Neural cell (in vitro differentiated cells): ENCODE data around the gene PECR. TPM values are rescaled to one million over a fixed set of nuclear protein-coding genes. Genes with fewer than 3 reads are reported as not detected.

Source experiments
- H2AFZ ChIP-seq: fragments of 200-600, 300-800 bp; sonication (generic), shearing (Covaris generic); 2 replicates; pipeline ENCODE4 v1.6.0; 2014; ENCODE audit warnings: low read depth, mild to moderate bottlenecking, antibody characterized with exemption, low read length, moderate library complexity
- H3F3A ChIP-seq: fragments of 200-600 bp; shearing (Covaris generic); 2 replicates; pipeline ENCODE4 v1.6.1; 2016; ENCODE audit warnings: mild to moderate bottlenecking, moderate library complexity, mixed read lengths, antibody characterized with exemption, low read length; ENCODE audit not compliant: insufficient read depth, poor library complexity, severe bottlenecking
- H3K27ac ChIP-seq: fragments of 200-600, 300-800 bp; sonication (generic), shearing (Covaris generic); 2 replicates; pipeline ENCODE4 v1.5.1; 2014; ENCODE audit warnings: mild to moderate bottlenecking, low read length, moderate library complexity
- H3K27me3 ChIP-seq: fragments of 300-800, 200-600 bp; sonication (generic), shearing (Covaris generic); 2 replicates; pipeline ENCODE4 v1.6.0; 2014; ENCODE audit warnings: mild to moderate bottlenecking, low read depth, low read length, moderate library complexity; ENCODE audit not compliant: insufficient read depth
- H3K36me3 ChIP-seq: fragments of 300-800, 200-600 bp; sonication (generic), shearing (Covaris generic); 2 replicates; pipeline ENCODE4 v1.5.1; 2014; ENCODE audit warnings: mild to moderate bottlenecking, antibody characterized with exemption, low read length, moderate library complexity; ENCODE audit not compliant: insufficient read depth
- H3K4me2 ChIP-seq: fragments of 300-800, 200-600 bp; sonication (generic), shearing (Covaris generic); 2 replicates; pipeline ENCODE4 v1.6.0; 2014; ENCODE audit warnings: mild to moderate bottlenecking, low read length
- H3K4me3 ChIP-seq: fragments of 300-800, 200-600 bp; sonication (generic), shearing (Covaris generic); 2 replicates; pipeline ENCODE4 v1.5.1; 2014; ENCODE audit warnings: mild to moderate bottlenecking, low read length, moderate library complexity
- H3K79me2 ChIP-seq: fragments of 200-600 bp; shearing (Covaris generic); replicated peaks from 2 replicates; pipeline ENCODE4 v1.6.0; 2014; ENCODE audit warnings: mild to moderate bottlenecking, low read length, moderate library complexity; ENCODE audit not compliant: insufficient read depth
- H3K9ac ChIP-seq: fragments of 300-800, 200-600 bp; sonication (generic), shearing (Covaris generic); 2 replicates; pipeline ENCODE4 v1.6.1; 2016; ENCODE audit warnings: mild to moderate bottlenecking, low read length, mixed read lengths
- H3K9me2 ChIP-seq: fragments of 200-600 bp; shearing (Covaris generic); 2 replicates; pipeline ENCODE4 v1.6.1; 2016; ENCODE audit warnings: mild to moderate bottlenecking, low read length, mixed read lengths; ENCODE audit not compliant: insufficient read depth
- H3K9me3 ChIP-seq: fragments of 200-600, 300-800 bp; sonication (generic), shearing (Covaris generic); 2 replicates; pipeline ENCODE4 v1.6.1; 2016; ENCODE audit warnings: mild to moderate bottlenecking, mixed run types, low read length, moderate library complexity, mixed read lengths
- H4K20me1 ChIP-seq: fragments of 200-600 bp; shearing (Covaris generic); 2 replicates; pipeline ENCODE4 v1.6.1; 2016; ENCODE audit warnings: mild to moderate bottlenecking, mixed run types; ENCODE audit not compliant: insufficient read depth
- EP300 ChIP-seq: fragments of 450-650 bp; conservative IDR thresholded peaks from 2 replicates; pipeline ENCODE4 v1.6.1; 2014; ENCODE audit warnings: antibody characterized with exemption, mild to moderate bottlenecking, moderate library complexity; ENCODE audit not compliant: poor library complexity, severe bottlenecking
- EZH2 ChIP-seq: fragments of 200-600, 300-800 bp; shearing (Covaris generic), sonication (generic); IDR thresholded peaks from 2 replicates; pipeline ENCODE4 v1.6.1; 2014; ENCODE audit warnings: antibody characterized with exemption, low read length, borderline replicate concordance, mild to moderate bottlenecking; ENCODE audit not compliant: insufficient read depth, poor library complexity, severe bottlenecking
- MXI1 ChIP-seq: fragments of 450-650 bp; conservative IDR thresholded peaks from 2 replicates; pipeline ENCODE4 v1.6.1; 2014; ENCODE audit warnings: antibody characterized with exemption, mild to moderate bottlenecking; ENCODE audit not compliant: poor library complexity, severe bottlenecking
- POLR2AphosphoS5 ChIP-seq: IDR thresholded peaks from 2 replicates; pipeline ENCODE4 v1.6.1; 2012
- RAD21 ChIP-seq: fragments of 450-650 bp; conservative IDR thresholded peaks from 2 replicates; pipeline ENCODE4 v1.6.1; 2014; ENCODE audit warnings: antibody characterized with exemption, mild to moderate bottlenecking, moderate library complexity
- SMC3 ChIP-seq: fragments of 450-650 bp; conservative IDR thresholded peaks from 2 replicates; pipeline ENCODE4 v1.6.1; 2014; ENCODE audit warnings: antibody characterized with exemption, mild to moderate bottlenecking, moderate library complexity; ENCODE audit not compliant: poor library complexity
- TAF1 ChIP-seq: IDR thresholded peaks from 2 replicates; pipeline ENCODE4 v1.6.1; 2012; ENCODE audit warnings: low read depth
- polyA plus RNA-seq: library from polyadenylated mRNA; depleted of rRNA; stranded (reverse); fragments of >200 nt; gene quantifications from 2 replicates; pipeline ENCODE4 v1.2.3, GENCODE V29; 2014
- TF ChIP-seq, protein P1 (sequence below): fragments of 450-650 bp; IDR thresholded peaks from 2 replicates; pipeline ENCODE4 v1.5.1; 2014; ENCODE audit warnings: antibody characterized with exemption, mild to moderate bottlenecking, moderate library complexity; ENCODE audit not compliant: poor library complexity, severe bottlenecking
- TF ChIP-seq, protein P2 (sequence below): IDR thresholded peaks from 2 replicates; pipeline ENCODE4 v1.6.1; 2012; ENCODE audit warnings: borderline replicate concordance

The PECR gene
- polyA plus RNA-seq, 1 donor from 2014 or later = 22.1 TPM

DNA sequence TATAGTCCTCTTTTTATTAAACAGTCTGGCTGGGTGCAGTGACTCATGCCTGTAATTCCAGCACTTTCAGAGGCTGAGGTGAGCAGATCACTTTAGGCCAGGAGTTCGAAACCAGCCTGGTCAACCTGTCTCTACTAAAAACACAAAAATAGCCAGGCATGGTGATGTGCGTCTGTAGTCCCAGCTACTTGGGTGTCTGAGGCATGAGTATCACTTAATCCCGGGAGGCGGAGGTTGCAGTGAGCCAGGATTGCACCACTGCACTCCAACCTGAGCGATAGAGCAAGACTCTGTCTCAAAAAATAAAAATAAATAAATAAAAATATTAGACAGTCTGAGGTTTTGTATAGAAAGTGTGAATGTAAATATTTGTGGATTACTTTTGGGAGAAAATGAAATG lies 45.3 kb upstream of the PECR start:
- TF ChIP-seq POLR2AphosphoS5 = no peak
- H3K9ac ChIP-seq = no peak overlapping the region
- no peaks in the 10 kb centered on the region for H4K20me1 ChIP-seq
- H3K4me2 ChIP-seq = no peak overlapping the region
- no peak overlapping the region for H3K27ac ChIP-seq
- no peak overlapping the region for H3K4me3 ChIP-seq
- no peak overlapping the region for H2AFZ ChIP-seq
- H3K9me3 ChIP-seq = no peaks in the 10 kb centered on the region
- H3K27me3 ChIP-seq = no peaks in the 10 kb centered on the region
- no peaks in the 10 kb centered on the region for H3F3A ChIP-seq
- no peaks in the 10 kb centered on the region for H3K9me2 ChIP-seq
- peaks cover 15% of the 10 kb centered on the region for H3K36me3 ChIP-seq
- peaks cover 26% of the 10 kb centered on the region for H3K79me2 ChIP-seq

DNA sequence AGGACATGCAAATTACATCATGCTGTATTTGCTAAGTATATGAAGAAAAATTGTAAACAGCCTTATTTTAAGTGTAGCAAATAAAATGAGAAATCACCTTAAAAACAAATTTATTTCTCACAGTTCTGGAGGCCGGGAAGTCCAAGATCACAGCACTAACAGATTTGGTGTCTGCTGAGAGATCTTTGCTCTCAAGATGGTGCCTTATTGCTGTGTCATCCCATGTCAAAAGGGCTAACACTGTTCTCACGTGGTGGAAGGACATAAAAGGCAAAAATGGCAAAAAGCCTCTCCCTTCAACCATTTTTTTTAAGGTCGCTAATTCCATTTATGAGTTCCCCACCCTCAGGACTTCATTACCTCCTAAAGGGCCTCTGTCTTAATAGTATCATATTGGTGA lies 39.6 kb upstream of the PECR start:
- no peak for TF ChIP-seq MXI1
- TF ChIP-seq, protein P1, sequence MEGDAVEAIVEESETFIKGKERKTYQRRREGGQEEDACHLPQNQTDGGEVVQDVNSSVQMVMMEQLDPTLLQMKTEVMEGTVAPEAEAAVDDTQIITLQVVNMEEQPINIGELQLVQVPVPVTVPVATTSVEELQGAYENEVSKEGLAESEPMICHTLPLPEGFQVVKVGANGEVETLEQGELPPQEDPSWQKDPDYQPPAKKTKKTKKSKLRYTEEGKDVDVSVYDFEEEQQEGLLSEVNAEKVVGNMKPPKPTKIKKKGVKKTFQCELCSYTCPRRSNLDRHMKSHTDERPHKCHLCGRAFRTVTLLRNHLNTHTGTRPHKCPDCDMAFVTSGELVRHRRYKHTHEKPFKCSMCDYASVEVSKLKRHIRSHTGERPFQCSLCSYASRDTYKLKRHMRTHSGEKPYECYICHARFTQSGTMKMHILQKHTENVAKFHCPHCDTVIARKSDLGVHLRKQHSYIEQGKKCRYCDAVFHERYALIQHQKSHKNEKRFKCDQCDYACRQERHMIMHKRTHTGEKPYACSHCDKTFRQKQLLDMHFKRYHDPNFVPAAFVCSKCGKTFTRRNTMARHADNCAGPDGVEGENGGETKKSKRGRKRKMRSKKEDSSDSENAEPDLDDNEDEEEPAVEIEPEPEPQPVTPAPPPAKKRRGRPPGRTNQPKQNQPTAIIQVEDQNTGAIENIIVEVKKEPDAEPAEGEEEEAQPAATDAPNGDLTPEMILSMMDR = no peak
- no peak for TF ChIP-seq TAF1
- TF ChIP-seq, protein P2, sequence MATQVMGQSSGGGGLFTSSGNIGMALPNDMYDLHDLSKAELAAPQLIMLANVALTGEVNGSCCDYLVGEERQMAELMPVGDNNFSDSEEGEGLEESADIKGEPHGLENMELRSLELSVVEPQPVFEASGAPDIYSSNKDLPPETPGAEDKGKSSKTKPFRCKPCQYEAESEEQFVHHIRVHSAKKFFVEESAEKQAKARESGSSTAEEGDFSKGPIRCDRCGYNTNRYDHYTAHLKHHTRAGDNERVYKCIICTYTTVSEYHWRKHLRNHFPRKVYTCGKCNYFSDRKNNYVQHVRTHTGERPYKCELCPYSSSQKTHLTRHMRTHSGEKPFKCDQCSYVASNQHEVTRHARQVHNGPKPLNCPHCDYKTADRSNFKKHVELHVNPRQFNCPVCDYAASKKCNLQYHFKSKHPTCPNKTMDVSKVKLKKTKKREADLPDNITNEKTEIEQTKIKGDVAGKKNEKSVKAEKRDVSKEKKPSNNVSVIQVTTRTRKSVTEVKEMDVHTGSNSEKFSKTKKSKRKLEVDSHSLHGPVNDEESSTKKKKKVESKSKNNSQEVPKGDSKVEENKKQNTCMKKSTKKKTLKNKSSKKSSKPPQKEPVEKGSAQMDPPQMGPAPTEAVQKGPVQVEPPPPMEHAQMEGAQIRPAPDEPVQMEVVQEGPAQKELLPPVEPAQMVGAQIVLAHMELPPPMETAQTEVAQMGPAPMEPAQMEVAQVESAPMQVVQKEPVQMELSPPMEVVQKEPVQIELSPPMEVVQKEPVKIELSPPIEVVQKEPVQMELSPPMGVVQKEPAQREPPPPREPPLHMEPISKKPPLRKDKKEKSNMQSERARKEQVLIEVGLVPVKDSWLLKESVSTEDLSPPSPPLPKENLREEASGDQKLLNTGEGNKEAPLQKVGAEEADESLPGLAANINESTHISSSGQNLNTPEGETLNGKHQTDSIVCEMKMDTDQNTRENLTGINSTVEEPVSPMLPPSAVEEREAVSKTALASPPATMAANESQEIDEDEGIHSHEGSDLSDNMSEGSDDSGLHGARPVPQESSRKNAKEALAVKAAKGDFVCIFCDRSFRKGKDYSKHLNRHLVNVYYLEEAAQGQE = no peak
- TF ChIP-seq SMC3 = no peak
- TF ChIP-seq POLR2AphosphoS5 = no peak
- TF ChIP-seq RAD21 = no peak
- no peak for TF ChIP-seq EZH2
- TF ChIP-seq EP300 = no peak
- H2AFZ ChIP-seq = no peak overlapping the region
- H3K9me2 ChIP-seq = no peaks in the 10 kb centered on the region
- H3K27ac ChIP-seq = no peak overlapping the region
- no peaks in the 10 kb centered on the region for H3F3A ChIP-seq
- no peaks in the 10 kb centered on the region for H3K9me3 ChIP-seq
- no peak overlapping the region for H3K4me3 ChIP-seq
- H3K36me3 ChIP-seq = peaks cover 25% of the 10 kb centered on the region
- H3K4me2 ChIP-seq = no peak overlapping the region
- H4K20me1 ChIP-seq = no peaks in the 10 kb centered on the region
- no peak overlapping the region for H3K9ac ChIP-seq
- H3K79me2 ChIP-seq = peaks cover 33% of the 10 kb centered on the region
- no peaks in the 10 kb centered on the region for H3K27me3 ChIP-seq

DNA sequence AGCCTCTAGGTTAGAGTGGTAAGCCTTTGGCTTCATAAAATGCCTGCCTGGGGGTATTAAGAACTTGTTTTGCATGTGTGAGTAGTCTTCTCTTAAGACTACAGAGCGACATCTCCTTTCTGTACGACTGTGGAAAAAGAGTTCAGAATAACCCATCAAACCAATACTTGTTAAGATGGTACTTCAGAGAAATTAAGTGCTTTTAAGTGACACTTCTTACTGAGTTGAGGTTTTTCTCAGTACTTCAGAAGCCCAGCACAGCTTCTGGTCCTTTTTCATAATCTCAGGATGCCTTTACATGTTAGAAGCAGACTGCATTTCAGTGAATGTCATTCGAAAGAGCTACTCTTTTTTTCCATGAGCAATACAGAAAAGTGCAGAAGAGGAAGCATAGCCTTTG lies 38.4 kb upstream of the PECR start:
- no peak overlapping the region for H3K27ac ChIP-seq
- H3K4me3 ChIP-seq = no peak overlapping the region
- H3K79me2 ChIP-seq = peaks cover 46% of the 10 kb centered on the region
- no peaks in the 10 kb centered on the region for H3K9me3 ChIP-seq
- no peaks in the 10 kb centered on the region for H4K20me1 ChIP-seq
- no peak overlapping the region for H2AFZ ChIP-seq
- H3K4me2 ChIP-seq = no peak overlapping the region
- no peaks in the 10 kb centered on the region for H3K9me2 ChIP-seq
- TF ChIP-seq, protein P1 = no peak
- TF ChIP-seq EZH2 (no peak), EP300 (no peak)
- H3K9ac ChIP-seq = no peak overlapping the region
- H3F3A ChIP-seq = no peaks in the 10 kb centered on the region
- no peaks in the 10 kb centered on the region for H3K27me3 ChIP-seq
- H3K36me3 ChIP-seq = peaks cover 21% of the 10 kb centered on the region
